GM23338 (cell line): ENCODE results near the gene PIP5K1C.

Experiments used
- CREB1 ChIP-seq: fragments of 250-450 bp; sonication (Bioruptor Pico); IDR thresholded peaks from 2 replicates; pipeline ENCODE4 v1.5.0; 2020; ENCODE audit warnings: low read depth, mild to moderate bottlenecking, moderate library complexity
- CTCF ChIP-seq, 2 experiments: fragments of 200-600 bp in 1 of 2; sonication (generic) in 1 of 2; conservative IDR thresholded peaks; 2 replicates each; pipeline versions ENCODE4 v1.5.1 to v1.6.1; 2016 to 2017; ENCODE audit warnings: antibody characterized with exemption in 2 of 2, low read depth in 2 of 2, mild to moderate bottlenecking in 2 of 2, moderate library complexity in 1 of 2
- ETS1 ChIP-seq: IDR thresholded peaks from 2 replicates; pipeline ENCODE4 v1.6.1; 2016; ENCODE audit warnings: antibody characterized with exemption
- EZH2 ChIP-seq: fragments of 200-600 bp; sonication (generic); IDR thresholded peaks from one replicate; pipeline ENCODE4 v1.8.0; 2017; ENCODE audit warnings: antibody characterized with exemption, mild to moderate bottlenecking, low read depth; ENCODE audit not compliant: unreplicated experiment
- EZH2phosphoT487 ChIP-seq: fragments of 200-600 bp; sonication (generic); IDR thresholded peaks from one replicate; pipeline ENCODE4 v1.8.1; 2018; ENCODE audit warnings: antibody characterized with exemption; ENCODE audit not compliant: unreplicated experiment
- JUNB ChIP-seq: IDR thresholded peaks from one replicate; pipeline ENCODE4 v1.6.1; 2016; ENCODE audit warnings: antibody characterized with exemption; ENCODE audit not compliant: unreplicated experiment
- NANOG ChIP-seq: IDR thresholded peaks from 2 replicates; pipeline ENCODE4 v1.6.1; 2016; ENCODE audit warnings: antibody characterized with exemption, borderline replicate concordance
- POLR2AphosphoS5 ChIP-seq: IDR thresholded peaks from 2 replicates; pipeline ENCODE4 v1.6.1; 2016; ENCODE audit warnings: antibody characterized with exemption, low read depth
- REST ChIP-seq: IDR thresholded peaks from one replicate; pipeline ENCODE4 v1.6.1; 2018; ENCODE audit warnings: antibody characterized with exemption; ENCODE audit not compliant: unreplicated experiment
- STAT1 ChIP-seq: IDR thresholded peaks from one replicate; pipeline ENCODE4 v1.6.1; 2016; ENCODE audit warnings: antibody characterized with exemption; ENCODE audit not compliant: unreplicated experiment
- ZNF114 ChIP-seq: fragments of 250-450 bp; sonication (Bioruptor Pico); IDR thresholded peaks from 2 replicates; pipeline ENCODE4 v1.5.0; 2020; ENCODE audit warnings: mild to moderate bottlenecking, moderate library complexity

- no peak for TF ChIP-seq CTCF (conservative IDR thresholded peaks at IDR 0.05; ENCODE audit: low read depth in 2 of 2)
- no peak for TF ChIP-seq EZH2
- TF ChIP-seq POLR2AphosphoS5, result no peak
- no peak for TF ChIP-seq JUNB
- no peak for TF ChIP-seq REST
- TF ChIP-seq EZH2phosphoT487, result no peak
- TF ChIP-seq NANOG, result no peak
- TF ChIP-seq CREB1 (CRISPR knock-in tag), result no peak
- no peak for TF ChIP-seq STAT1
- no peak for TF ChIP-seq ETS1
- TF ChIP-seq ZNF114 (CRISPR knock-in tag), result no peak
These were observed 56.5 kb downstream of the PIP5K1C start for GRCh38 chr19:3643674-3644313.
